HG02623 (cell line): Measurements from ENCODE around the gene OR5K1.

Experiments
- ATAC-seq: cut with Tn5 transposase; IDR thresholded peaks from one replicate; pipeline ENCODE4 v1.9.1; 2021; ENCODE audit warnings: moderate library complexity; ENCODE audit not compliant: unreplicated experiment

The OR5K1 gene

DNA sequence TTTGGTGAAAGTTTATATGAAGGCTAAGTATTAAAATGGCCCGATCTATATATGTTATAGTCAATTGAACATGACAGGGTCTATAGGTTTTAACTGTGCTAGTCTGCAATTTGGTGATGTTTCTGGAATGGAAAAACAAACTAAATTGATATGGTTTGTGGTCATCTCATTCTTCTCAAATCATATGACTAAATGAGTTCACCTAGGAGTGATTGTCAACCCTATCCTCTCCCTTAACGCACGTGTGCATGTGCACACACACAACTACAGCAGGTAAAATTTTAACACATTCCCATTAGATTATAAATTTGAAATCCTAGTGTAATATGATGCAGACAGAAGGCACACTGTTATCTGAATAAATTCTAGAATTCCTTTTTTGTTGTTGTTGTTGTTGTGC lies 50.7 kb downstream of the OR5K1 start:
- no peak for ATAC-seq

DNA sequence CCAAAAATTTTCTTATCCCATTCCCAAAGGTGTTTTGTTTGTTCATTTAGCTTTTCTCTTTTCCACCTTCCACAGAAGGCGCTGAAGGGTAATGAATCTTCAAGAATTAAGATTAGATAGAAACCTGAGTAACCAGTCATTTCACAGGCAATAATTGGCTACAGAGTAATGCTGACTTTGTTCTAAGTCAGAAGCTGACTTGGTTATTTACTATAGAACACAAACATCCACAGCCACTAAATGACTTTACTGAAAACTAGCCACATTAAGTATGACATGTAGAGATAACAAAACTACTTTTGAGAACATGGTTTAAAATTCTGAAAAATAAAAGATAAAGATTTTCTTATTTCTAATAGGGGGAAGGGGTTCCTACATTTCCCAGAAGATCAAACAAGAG lies 51.9 kb downstream of the OR5K1 start:
- ATAC-seq: no peak

DNA sequence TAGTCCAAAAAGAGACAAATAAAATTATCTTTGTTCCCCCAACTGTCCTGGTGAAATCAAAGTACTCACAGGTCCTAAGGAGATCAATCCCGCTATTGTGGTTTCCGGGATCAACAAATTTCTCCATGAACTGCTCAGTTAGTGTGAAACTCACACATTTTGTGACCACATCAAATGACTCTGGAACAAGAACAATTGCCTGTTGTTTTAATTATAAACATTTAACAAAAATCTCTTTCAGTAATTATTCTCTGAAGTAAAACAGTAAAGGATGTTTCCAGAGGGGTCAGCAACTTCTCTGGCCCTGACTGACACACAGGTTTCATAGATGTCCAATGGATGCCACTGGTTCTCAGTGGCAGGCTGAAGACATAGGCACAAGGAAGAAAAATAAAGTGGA lies 55.8 kb downstream of the OR5K1 start:
- no peak for ATAC-seq

DNA sequence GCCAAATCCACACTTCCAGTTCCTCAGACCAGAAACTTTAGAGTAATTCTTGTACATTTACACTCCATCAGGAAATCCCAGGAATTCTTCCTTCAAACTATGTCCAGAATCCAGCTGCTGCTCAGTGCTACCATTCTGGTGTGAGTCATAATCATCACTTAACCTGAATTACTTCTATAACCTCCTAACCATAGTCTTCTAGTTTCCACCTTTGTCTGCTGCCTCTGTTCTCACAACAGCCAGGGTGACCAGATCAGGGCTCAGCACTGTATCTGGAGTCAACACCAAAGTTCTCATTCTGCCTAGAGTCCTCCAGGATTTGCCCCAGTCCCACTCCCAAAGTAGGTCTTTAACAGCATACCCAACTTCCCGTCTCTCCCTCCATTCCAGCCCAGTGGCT lies 56.4 kb downstream of the OR5K1 start:
- no peak for ATAC-seq

DNA sequence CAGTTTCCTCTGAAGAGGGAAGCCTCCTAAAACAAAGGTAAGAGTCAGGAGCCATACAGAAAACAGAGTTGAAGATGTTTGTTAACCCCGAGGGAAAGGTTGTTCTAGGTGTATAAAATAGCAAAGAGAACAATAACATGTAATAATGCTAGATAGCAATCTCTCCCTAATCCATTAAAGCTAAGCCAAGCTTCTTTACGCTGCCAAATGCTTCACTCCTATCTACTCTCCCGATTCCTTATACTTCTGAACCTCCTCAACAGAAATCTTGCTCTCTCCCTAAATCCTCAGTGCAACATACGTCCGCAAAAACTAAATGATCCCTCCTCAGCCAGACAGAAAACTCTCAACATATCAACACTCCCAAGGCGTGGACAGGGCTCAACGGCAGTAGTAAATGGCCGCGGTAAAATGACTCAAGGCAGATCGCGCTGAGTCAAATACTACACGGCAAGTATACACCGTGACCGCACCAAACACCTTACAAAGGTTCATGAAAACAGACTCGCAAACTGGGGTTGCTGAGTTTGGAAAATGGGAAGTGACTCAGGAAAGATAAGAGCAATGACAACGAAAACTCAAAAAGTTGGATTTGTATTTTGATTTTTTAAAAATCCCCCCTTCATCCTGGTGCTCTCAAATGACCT lies 59.0 kb downstream of the OR5K1 start:
- ATAC-seq: peak; percentile 38
